ENCODE measurements around the gene MAPRE3.

DNA sequence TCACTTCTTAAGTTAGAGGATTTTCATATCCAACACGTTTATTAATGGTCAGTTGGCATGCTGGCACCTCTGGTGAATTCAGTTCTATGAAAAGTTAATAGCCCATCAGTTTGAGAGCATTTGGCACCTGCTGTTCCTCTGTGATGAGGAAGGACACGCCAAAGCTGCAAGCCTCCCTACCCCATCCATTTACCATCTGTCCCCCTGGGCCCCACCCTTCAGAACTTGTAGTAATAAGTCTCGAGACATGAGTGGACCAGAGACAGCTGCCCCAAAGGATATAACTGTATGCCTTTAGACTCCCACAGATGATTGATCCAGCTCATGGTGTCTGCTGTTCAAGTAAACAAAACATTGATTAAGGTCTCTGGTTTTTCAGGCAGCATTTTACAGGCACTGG, 94.7 kb downstream of the MAPRE3 start:
- TF ChIP-seq POLR2A (IDR thresholded peaks at IDR 0.05; ENCODE audit: low read depth, low read length) (no peak), EZH2 (IDR thresholded peaks at IDR 0.05; ENCODE audit: borderline replicate concordance, low read depth, low read length, severe bottlenecking) (no peak)

All from endothelial cell of umbilical vein (primary cell).